ENCODE data around the gene INPP4B. TPM values are rescaled to one million over a fixed set of nuclear protein-coding genes. Genes with fewer than 3 reads are reported as not detected.

Gene INPP4B
- total RNA-seq, 1 experiment from 2014 or later = 14.3 TPM

DNA sequence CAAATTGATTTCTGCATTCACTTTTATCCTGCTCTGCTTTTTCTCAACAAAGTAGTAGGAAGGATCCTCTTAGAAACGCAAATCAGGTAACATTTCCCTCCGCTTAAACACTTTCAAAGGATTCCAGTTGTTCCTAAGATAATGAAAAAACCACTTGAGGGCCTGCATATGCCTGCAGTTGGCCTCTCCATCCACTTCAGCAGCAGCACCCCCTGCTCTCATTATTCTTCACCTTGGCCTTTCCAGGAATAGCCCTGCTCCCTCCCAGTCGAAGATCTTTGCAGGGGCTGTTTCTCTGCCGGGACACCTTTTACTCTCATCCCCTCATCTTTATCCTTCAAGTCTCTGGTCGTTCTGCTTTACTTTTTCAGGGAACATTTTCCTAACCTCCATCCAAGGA, 314.0 kb downstream of the INPP4B start:
- H4K20me1 ChIP-seq (ENCODE audit: insufficient read depth) = no peaks in the 10 kb centered on the region
- ChIA-PET RAD21 (ENCODE audit: low non-redundant PET in 1 of 2, low total read pairs in 2 of 2, uncharacterized antibody in 2 of 2, unreplicated experiment in 2 of 2) (no interaction called here), POLR2A (no interaction called here), CTCF (no interaction called here)
- no peak overlapping the region for H3K27ac ChIP-seq (ENCODE audit: low read depth, low read length)
- H2AFZ ChIP-seq (ENCODE audit: low read depth, low read length, poor library complexity, severe bottlenecking) = no peak overlapping the region
- no peaks in the 10 kb centered on the region for H3K9me2 ChIP-seq (ENCODE audit: insufficient read depth)
- H3K4me3 ChIP-seq (replicated peaks in 1 of 2; ENCODE audit: low read depth in 1 of 2, low read length in 2 of 2) = no peak overlapping the region
- no peaks in the 10 kb centered on the region for H3K79me2 ChIP-seq (ENCODE audit: insufficient read depth, low read length)
- no peaks in the 10 kb centered on the region for H3K4me1 ChIP-seq (ENCODE audit: control insufficient read depth in 1 of 2, insufficient read depth in 2 of 2, low read length in 2 of 2)
- no peak overlapping the region for H3K9ac ChIP-seq (ENCODE audit: low read length)
- no TSS peak for BruUV-seq (replicated peaks)
- no peaks in the 10 kb centered on the region for H3K9me3 ChIP-seq (ENCODE audit: control insufficient read depth in 1 of 2, insufficient read depth in 1 of 2, low read depth in 1 of 2, low read length in 2 of 2)
- DNase-seq (ENCODE audit: low read depth, low spot score) (no peak), ATAC-seq (no peak)
- no peaks in the 10 kb centered on the region for H3K36me3 ChIP-seq (ENCODE audit: control insufficient read depth in 1 of 2, insufficient read depth in 2 of 2, low read length in 2 of 2)
- H3K4me2 ChIP-seq (ENCODE audit: low read length) = no peak overlapping the region
- intact Hi-C loops (cut with micrococcal nuclease) = no loop called here
- TF ChIP-seq, protein P1, sequence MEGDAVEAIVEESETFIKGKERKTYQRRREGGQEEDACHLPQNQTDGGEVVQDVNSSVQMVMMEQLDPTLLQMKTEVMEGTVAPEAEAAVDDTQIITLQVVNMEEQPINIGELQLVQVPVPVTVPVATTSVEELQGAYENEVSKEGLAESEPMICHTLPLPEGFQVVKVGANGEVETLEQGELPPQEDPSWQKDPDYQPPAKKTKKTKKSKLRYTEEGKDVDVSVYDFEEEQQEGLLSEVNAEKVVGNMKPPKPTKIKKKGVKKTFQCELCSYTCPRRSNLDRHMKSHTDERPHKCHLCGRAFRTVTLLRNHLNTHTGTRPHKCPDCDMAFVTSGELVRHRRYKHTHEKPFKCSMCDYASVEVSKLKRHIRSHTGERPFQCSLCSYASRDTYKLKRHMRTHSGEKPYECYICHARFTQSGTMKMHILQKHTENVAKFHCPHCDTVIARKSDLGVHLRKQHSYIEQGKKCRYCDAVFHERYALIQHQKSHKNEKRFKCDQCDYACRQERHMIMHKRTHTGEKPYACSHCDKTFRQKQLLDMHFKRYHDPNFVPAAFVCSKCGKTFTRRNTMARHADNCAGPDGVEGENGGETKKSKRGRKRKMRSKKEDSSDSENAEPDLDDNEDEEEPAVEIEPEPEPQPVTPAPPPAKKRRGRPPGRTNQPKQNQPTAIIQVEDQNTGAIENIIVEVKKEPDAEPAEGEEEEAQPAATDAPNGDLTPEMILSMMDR (IDR thresholded peaks at IDR 0.05 in 2 of 3, conservative IDR thresholded peaks at IDR 0.05 in 1 of 3; ENCODE audit: borderline replicate concordance in 1 of 3, insufficient read depth in 1 of 3, low read depth in 2 of 3, low read length in 2 of 3) = no peak
- TF ChIP-seq EGR1 (IDR thresholded peaks at IDR 0.05; ENCODE audit: low read depth) (no peak), JUND (IDR thresholded peaks at IDR 0.05) (no peak), SP1 (IDR thresholded peaks at IDR 0.05; ENCODE audit: low read depth) (no peak)
- no peaks in the 10 kb centered on the region for H3K27me3 ChIP-seq (ENCODE audit: insufficient read depth, low read length)

DNA sequence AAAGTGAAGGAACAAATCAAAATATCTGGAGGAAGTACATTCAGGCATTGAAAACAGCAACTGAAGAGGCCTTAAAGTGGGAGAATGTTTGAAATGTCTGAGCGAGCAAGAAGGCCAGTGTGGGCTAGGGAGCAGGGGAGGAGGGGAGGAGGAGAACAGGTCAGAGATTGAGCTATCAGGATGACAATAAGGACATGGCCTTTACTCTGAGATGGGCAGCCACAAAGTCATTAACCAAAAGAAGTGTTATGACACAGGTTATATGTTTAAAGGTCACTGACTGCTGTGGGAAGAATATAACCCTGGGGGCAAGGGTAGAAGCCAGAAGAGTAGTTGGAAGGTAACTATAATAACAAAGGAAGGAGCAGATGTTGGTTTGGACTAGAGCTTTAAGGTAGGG, 315.4 kb downstream of the INPP4B start:
- CTCF ChIA-PET = no interaction called here
- Histone ChIP-seq H4K20me1 (ENCODE audit: insufficient read depth) (no peaks in the 10 kb centered on the region), H3K4me2 (ENCODE audit: low read length) (no peak overlapping the region), H3K4me1 (ENCODE audit: control insufficient read depth in 1 of 2, insufficient read depth in 2 of 2, low read length in 2 of 2) (no peaks in the 10 kb centered on the region), H3K9ac (ENCODE audit: low read length) (no peak overlapping the region), H3K9me2 (ENCODE audit: insufficient read depth) (no peaks in the 10 kb centered on the region), H3K36me3 (ENCODE audit: control insufficient read depth in 1 of 2, insufficient read depth in 2 of 2, low read length in 2 of 2) (no peaks in the 10 kb centered on the region), H2AFZ (ENCODE audit: low read depth, low read length, poor library complexity, severe bottlenecking) (no peak overlapping the region), H3K4me3 (replicated peaks in 1 of 2; ENCODE audit: low read depth in 1 of 2, low read length in 2 of 2) (no peak overlapping the region), H3K79me2 (ENCODE audit: insufficient read depth, low read length) (no peaks in the 10 kb centered on the region), H3K27me3 (ENCODE audit: insufficient read depth, low read length) (no peaks in the 10 kb centered on the region), H3K27ac (ENCODE audit: low read depth, low read length) (no peak overlapping the region), H3K9me3 (ENCODE audit: control insufficient read depth in 1 of 2, insufficient read depth in 1 of 2, low read depth in 1 of 2, low read length in 2 of 2) (no peaks in the 10 kb centered on the region)
- POLR2A ChIA-PET = no interaction called here
- intact Hi-C loops (cut with micrococcal nuclease) = no loop called here
- no peak for DNase-seq (ENCODE audit: low read depth, low spot score)
- ATAC-seq = no peak
- BruUV-seq (replicated peaks) = no TSS peak
- RAD21 ChIA-PET (ENCODE audit: low non-redundant PET in 1 of 2, low total read pairs in 2 of 2, uncharacterized antibody in 2 of 2, unreplicated experiment in 2 of 2) = no interaction called here
- TF ChIP-seq FOSL1 (IDR thresholded peaks at IDR 0.05; ENCODE audit: low read depth) (no peak), JUND (IDR thresholded peaks at IDR 0.05) (no peak), SRF (IDR thresholded peaks at IDR 0.05; ENCODE audit: low read depth) (no peak), EGR1 (IDR thresholded peaks at IDR 0.05; ENCODE audit: low read depth) (no peak), POLR2AphosphoS5 (IDR thresholded peaks at IDR 0.05; ENCODE audit: low read depth, low read length) (no peak), TCF7L2 (IDR thresholded peaks at IDR 0.05; ENCODE audit: borderline replicate concordance, extremely low read depth, insufficient read depth, insufficient read length) (no peak), ELF1 (IDR thresholded peaks at IDR 0.05; ENCODE audit: borderline replicate concordance, low read depth) (no peak), CEBPB (IDR thresholded peaks at IDR 0.05; ENCODE audit: low read depth) (no peak), EZH2 (IDR thresholded peaks at IDR 0.05) (no peak), ZNF274 (IDR thresholded peaks at IDR 0.05; ENCODE audit: low read depth, low read length) (no peak), CBX3 (IDR thresholded peaks at IDR 0.05; ENCODE audit: low read depth) (no peak)
- TF ChIP-seq, protein P2, sequence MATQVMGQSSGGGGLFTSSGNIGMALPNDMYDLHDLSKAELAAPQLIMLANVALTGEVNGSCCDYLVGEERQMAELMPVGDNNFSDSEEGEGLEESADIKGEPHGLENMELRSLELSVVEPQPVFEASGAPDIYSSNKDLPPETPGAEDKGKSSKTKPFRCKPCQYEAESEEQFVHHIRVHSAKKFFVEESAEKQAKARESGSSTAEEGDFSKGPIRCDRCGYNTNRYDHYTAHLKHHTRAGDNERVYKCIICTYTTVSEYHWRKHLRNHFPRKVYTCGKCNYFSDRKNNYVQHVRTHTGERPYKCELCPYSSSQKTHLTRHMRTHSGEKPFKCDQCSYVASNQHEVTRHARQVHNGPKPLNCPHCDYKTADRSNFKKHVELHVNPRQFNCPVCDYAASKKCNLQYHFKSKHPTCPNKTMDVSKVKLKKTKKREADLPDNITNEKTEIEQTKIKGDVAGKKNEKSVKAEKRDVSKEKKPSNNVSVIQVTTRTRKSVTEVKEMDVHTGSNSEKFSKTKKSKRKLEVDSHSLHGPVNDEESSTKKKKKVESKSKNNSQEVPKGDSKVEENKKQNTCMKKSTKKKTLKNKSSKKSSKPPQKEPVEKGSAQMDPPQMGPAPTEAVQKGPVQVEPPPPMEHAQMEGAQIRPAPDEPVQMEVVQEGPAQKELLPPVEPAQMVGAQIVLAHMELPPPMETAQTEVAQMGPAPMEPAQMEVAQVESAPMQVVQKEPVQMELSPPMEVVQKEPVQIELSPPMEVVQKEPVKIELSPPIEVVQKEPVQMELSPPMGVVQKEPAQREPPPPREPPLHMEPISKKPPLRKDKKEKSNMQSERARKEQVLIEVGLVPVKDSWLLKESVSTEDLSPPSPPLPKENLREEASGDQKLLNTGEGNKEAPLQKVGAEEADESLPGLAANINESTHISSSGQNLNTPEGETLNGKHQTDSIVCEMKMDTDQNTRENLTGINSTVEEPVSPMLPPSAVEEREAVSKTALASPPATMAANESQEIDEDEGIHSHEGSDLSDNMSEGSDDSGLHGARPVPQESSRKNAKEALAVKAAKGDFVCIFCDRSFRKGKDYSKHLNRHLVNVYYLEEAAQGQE (IDR thresholded peaks at IDR 0.05; ENCODE audit: low read depth) = no peak
- TF ChIP-seq, protein P1 (IDR thresholded peaks at IDR 0.05 in 2 of 3, conservative IDR thresholded peaks at IDR 0.05 in 1 of 3; ENCODE audit: borderline replicate concordance in 1 of 3, insufficient read depth in 1 of 3, low read depth in 2 of 3, low read length in 2 of 3) = no peak
